ENCODE data around the gene GRID1.

The GRID1 gene

DNA sequence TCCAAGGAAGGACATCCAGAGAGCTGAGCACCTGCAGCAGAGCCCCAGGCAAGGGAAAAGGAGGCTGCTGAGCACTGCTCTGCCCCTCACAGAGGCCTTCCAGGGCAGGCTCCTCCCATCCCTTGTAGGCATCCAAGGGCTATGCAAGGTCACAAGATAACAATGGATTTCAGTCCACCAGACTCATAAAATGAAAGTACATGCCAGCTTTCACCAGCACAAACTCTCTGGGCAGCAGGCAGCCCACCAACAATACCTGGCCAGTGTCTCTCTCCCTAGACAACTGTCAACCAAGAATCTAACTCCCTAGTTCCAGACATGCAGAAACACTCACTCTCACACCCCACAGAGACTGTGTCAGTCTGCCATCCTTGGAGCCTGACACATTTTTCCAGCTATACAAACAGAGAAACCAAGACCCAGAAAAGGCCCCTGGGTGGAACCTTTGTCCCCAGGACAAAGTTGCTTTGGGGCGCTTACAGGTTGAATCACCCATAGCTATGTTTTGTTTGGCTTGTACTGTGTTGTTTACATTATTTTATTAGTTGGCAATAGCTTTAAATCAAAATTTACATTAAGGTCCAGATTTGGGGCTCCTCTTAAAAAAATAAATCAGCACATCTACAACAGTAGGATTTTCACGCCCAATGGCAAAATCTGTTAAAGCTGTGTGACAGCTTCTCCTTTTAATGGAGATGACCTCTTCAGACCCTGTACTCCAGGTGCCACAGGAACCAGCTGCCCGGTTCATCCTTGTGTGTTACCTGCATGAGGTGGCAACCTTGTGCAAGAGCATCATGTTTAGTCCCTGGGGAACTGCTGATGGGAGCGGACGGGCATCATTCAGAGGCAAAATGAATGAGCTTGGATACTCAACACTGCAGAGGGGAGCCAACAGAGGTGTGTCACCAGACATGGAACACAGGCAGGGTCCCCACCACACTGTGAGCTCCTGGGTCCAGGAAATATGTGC lies 5.2 kb downstream of the GRID1 start:
- H3K4me3 ChIP-seq (ENCODE audit: control insufficient read depth, low read depth, low read length): no peak overlapping the region
- TF ChIP-seq, protein P1, sequence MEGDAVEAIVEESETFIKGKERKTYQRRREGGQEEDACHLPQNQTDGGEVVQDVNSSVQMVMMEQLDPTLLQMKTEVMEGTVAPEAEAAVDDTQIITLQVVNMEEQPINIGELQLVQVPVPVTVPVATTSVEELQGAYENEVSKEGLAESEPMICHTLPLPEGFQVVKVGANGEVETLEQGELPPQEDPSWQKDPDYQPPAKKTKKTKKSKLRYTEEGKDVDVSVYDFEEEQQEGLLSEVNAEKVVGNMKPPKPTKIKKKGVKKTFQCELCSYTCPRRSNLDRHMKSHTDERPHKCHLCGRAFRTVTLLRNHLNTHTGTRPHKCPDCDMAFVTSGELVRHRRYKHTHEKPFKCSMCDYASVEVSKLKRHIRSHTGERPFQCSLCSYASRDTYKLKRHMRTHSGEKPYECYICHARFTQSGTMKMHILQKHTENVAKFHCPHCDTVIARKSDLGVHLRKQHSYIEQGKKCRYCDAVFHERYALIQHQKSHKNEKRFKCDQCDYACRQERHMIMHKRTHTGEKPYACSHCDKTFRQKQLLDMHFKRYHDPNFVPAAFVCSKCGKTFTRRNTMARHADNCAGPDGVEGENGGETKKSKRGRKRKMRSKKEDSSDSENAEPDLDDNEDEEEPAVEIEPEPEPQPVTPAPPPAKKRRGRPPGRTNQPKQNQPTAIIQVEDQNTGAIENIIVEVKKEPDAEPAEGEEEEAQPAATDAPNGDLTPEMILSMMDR (conservative IDR thresholded peaks at IDR 0.05; ENCODE audit: control insufficient read depth, insufficient read depth, low read depth, low read length): no peak
- no peak for DNase-seq (ENCODE audit: low read depth)

DNA sequence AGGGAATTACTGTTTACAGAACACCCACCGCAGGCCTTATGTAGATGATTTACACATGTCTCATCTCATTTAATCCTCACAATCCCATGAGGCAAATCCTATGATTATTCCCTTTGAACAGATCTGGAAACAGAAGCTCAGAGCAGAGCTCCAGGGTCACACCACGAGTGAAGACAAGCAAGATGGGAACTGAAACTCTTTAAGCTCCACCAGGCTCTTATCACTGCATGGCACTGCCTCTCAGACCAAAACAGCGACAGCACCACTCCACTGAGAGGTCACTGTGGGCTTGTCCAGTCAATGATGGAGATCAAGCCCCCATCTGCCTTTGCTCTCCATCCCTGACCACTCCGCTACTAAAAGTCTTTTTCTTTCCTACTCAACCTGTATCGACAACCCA lies 5.9 kb downstream of the GRID1 start:
- DNase-seq (ENCODE audit: low read depth): no peak
- no peak overlapping the region for H3K4me3 ChIP-seq (ENCODE audit: control insufficient read depth, low read depth, low read length)
- TF ChIP-seq, protein P1 (conservative IDR thresholded peaks at IDR 0.05; ENCODE audit: control insufficient read depth, insufficient read depth, low read depth, low read length): no peak

DNA sequence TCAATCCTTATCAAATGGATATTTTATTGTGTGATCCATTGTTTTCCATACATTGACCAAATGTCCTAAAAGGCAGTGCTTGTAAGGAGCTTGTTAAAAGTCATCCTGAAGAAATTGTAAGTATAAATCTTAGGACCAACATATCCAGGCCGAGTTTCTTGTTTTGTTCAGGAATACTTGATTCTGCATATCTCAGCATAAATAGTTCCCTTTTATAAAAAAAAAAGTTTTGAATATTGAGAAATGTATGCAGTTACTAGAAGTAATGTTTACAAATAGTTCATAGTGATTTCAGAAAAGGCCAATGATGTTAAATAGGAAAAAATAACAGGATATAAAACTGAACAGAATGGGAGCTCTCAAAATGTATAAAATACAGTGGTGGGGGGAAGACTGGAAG lies 6.6 kb downstream of the GRID1 start:
- H3K4me3 ChIP-seq (ENCODE audit: control insufficient read depth, low read depth, low read length): no peak overlapping the region
- TF ChIP-seq, protein P1 (conservative IDR thresholded peaks at IDR 0.05; ENCODE audit: control insufficient read depth, insufficient read depth, low read depth, low read length): no peak
- DNase-seq (ENCODE audit: low read depth): no peak

DNA sequence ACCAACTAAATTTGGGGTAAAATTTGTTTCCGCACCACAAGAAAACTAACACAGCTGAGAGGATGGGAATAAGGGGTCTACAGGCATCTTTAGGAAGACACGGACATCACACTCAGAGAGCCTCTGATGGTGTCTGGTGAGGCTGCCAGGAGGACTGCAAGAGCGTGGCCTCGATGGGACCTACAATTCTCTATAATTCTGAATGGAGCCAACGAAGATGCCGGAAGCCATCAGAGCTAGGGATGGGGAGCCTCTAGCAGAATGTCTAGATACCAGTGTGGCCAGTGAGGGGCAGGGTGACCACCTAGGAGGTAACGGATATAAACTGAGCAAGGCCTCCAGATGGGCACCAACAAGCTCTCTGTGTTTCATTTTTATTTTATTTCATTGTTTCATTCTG lies 7.5 kb downstream of the GRID1 start:
- H3K4me3 ChIP-seq (ENCODE audit: control insufficient read depth, low read depth, low read length): no peak overlapping the region
- TF ChIP-seq, protein P1 (conservative IDR thresholded peaks at IDR 0.05; ENCODE audit: control insufficient read depth, insufficient read depth, low read depth, low read length): no peak
- no peak for DNase-seq (ENCODE audit: low read depth)

DNA sequence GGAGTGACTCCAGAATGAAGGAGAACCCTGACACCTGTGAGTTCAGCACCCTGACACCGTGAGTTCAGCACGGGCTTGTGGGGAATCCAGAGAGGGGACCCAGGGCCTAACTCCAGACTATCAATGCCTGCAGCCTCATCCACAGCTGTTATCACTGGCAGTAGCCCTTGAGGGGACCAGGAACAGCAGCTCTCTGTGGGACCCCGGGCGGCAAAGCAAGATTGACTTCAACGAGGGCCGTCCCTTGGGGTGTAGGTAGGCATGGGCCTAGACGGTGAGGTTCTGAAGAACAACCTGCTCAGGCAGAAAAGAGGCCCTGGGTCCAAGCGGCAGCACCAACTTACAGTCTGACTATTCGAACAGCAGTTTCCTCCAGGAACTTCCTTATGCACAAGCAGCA lies 8.9 kb downstream of the GRID1 start:
- DNase-seq (ENCODE audit: low read depth): no peak
- TF ChIP-seq, protein P1 (conservative IDR thresholded peaks at IDR 0.05; ENCODE audit: control insufficient read depth, insufficient read depth, low read depth, low read length): no peak
- H3K4me3 ChIP-seq (ENCODE audit: control insufficient read depth, low read depth, low read length): no peak overlapping the region

DNA sequence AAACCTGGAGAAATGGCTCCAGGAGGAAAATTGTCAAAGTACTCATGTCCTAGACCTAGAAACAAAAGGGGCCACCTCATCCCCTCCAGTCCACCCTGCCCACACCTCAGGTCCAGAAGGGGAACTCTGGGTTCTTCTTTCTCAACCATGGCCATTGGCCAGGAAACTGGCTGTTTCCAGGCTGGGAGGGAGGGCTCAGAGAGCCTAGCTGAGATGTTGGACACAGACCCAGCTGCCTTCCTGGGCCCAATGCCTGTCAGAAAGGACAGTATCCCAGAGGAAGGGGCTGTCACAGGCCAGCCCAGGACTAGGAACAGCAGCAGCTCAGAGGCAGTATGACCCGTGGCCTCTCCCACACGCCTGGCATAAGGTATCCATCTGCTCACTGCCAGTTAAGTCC lies 9.6 kb downstream of the GRID1 start:
- TF ChIP-seq, protein P1 (conservative IDR thresholded peaks at IDR 0.05; ENCODE audit: control insufficient read depth, insufficient read depth, low read depth, low read length): no peak
- DNase-seq (ENCODE audit: low read depth): no peak
- H3K4me3 ChIP-seq (ENCODE audit: control insufficient read depth, low read depth, low read length): no peak overlapping the region

Measured in fibroblast of mammary gland (primary cell).